PC-3 (cell line): ENCODE data around the gene RHBG. TPM values are rescaled to one million over a fixed set of nuclear protein-coding genes. Genes with fewer than 3 reads are reported as not detected.

Source experiments
- ATAC-seq: fragments of 200-7000 bp; cut with Tn5 transposase; 2 replicates; pipeline ENCODE4 v1.9.1; 2020; ENCODE audit warnings: mild to moderate bottlenecking, moderate library complexity
- BruUV-seq: library from RNA; stranded (reverse); fragments of 400-500 nt; replicated peaks from 2 replicates; lab custom pipeline; 2021; lab: Mats Ljungman, UMichigan
- CTCF ChIA-PET: fragments of 300-600 bp; sonication (Branson Sonifier 250); formaldehyde crosslinking; loops from one replicate; lab custom pipeline; 2022; ENCODE audit warnings: antibody characterized with exemption; lab: Charles Lee
- POLR2A ChIA-PET: fragments of 300-600 bp; sonication (Branson Sonifier 250); formaldehyde crosslinking; loops from one replicate; lab custom pipeline; 2022; ENCODE audit warnings: antibody characterized with exemption; ENCODE audit not compliant: unreplicated experiment; lab: Charles Lee
- DNase-seq: peaks from one replicate; pipeline ENCODE4 v3.0.0-alpha.2; 2015
- H2AFZ ChIP-seq: fragments of 300-600 bp; sonication (generic); 2 replicates; pipeline ENCODE4 v1.6.0; 2016; ENCODE audit warnings: antibody characterized with exemption, low read length
- H3F3A ChIP-seq: fragments of 300-600 bp; sonication (generic); one replicate; pipeline ENCODE4 v1.6.0; 2017; ENCODE audit warnings: antibody characterized with exemption, low read length, control low read depth, mild to moderate bottlenecking; ENCODE audit not compliant: unreplicated experiment
- H3K27ac ChIP-seq: fragments of 300-600 bp; sonication (generic); 2 replicates; pipeline ENCODE4 v1.5.1; 2016; ENCODE audit warnings: mild to moderate bottlenecking, low read length
- H3K27me3 ChIP-seq: fragments of 300-600 bp; sonication (generic); 2 replicates; pipeline ENCODE4 v1.6.1; 2016; ENCODE audit warnings: low read length, mixed read lengths
- H3K36me3 ChIP-seq: fragments of 300-600 bp; sonication (generic); 2 replicates; pipeline ENCODE4 v1.6.1; 2016; ENCODE audit warnings: low read depth, mixed run types, low read length, mixed read lengths
- H3K4me1 ChIP-seq: fragments of 300-600 bp; sonication (generic); 2 replicates; pipeline ENCODE4 v1.5.1; 2016; ENCODE audit warnings: low read length; ENCODE audit not compliant: insufficient read depth
- H3K4me2 ChIP-seq: fragments of 300-600 bp; sonication (generic); 2 replicates; pipeline ENCODE4 v1.6.0; 2016; ENCODE audit warnings: low read length
- H3K4me3 ChIP-seq: fragments of 300-600 bp; sonication (generic); 2 replicates; pipeline ENCODE4 v1.5.1; 2016; ENCODE audit warnings: mild to moderate bottlenecking, low read length, mixed read lengths
- H3K79me2 ChIP-seq: fragments of 300-600 bp; sonication (generic); 2 replicates; pipeline ENCODE4 v1.6.1; 2017; ENCODE audit warnings: low read length, mixed read lengths
- H3K9ac ChIP-seq: fragments of 300-600 bp; sonication (generic); 2 replicates; pipeline ENCODE4 v1.6.0; 2016; ENCODE audit warnings: mild to moderate bottlenecking, low read length
- H3K9me2 ChIP-seq: fragments of 300-600 bp; sonication (generic); replicated peaks from 2 replicates; pipeline ENCODE4 v1.6.1; 2016; ENCODE audit warnings: mixed run types, low read length, mixed read lengths
- H3K9me3 ChIP-seq: fragments of 300-600 bp; sonication (generic); 2 replicates; pipeline ENCODE4 v1.6.1; 2016; ENCODE audit warnings: low read length, mixed read lengths
- H4K20me1 ChIP-seq: fragments of 300-600 bp; sonication (generic); 2 replicates; pipeline ENCODE4 v1.6.1; 2016; ENCODE audit warnings: low read length, mixed read lengths
- CTCF ChIP-seq: fragments of 300-600 bp; sonication (generic); conservative IDR thresholded peaks from 2 replicates; pipeline ENCODE4 v1.5.1; 2017; ENCODE audit warnings: antibody characterized with exemption, low read depth, mild to moderate bottlenecking, low read length
- EZH2 ChIP-seq: fragments of 300-600 bp; sonication (generic); IDR thresholded peaks from one replicate; pipeline ENCODE4 v1.6.1; 2017; ENCODE audit warnings: antibody characterized with exemption, mild to moderate bottlenecking, low read length; ENCODE audit not compliant: unreplicated experiment
- EZH2phosphoT487 ChIP-seq: fragments of 300-600 bp; sonication (generic); IDR thresholded peaks from 2 replicates; pipeline ENCODE4 v1.6.1; 2018; ENCODE audit warnings: mild to moderate bottlenecking, antibody characterized with exemption, low read length, borderline replicate concordance
- intact Hi-C: fragments of 100-400 bp; cut with micrococcal nuclease; formaldehyde crosslinking; loops from 2 replicates; pipeline ENCODE4 v1.9.0; 2023
- total RNA-seq: library from RNA; depleted of rRNA; stranded (reverse); fragments of >200 nt; gene quantifications from 2 replicates; pipeline ENCODE4 v1.2.3, GENCODE V29; 2014

Gene RHBG
- total RNA-seq, 1 experiment from 2014 or later, result 0.26 TPM

GRCh38 chr1:156431769-156432668 lies 63.0 kb downstream of the RHBG start:
- no peaks in the 10 kb centered on the region for H3K9me2 ChIP-seq
- H3K36me3 ChIP-seq, result no peaks in the 10 kb centered on the region
- intact Hi-C loops, result no loop called here
- H3K4me2 ChIP-seq, result no peak overlapping the region
- ATAC-seq, result no peak
- no peak overlapping the region for H3K9ac ChIP-seq
- ChIA-PET CTCF (interaction anchor here (0.6 kb wide), 1 partner anchor 23 kb away, joined by 4 read pairs; no protein-coding TSS in a partner anchor), POLR2A (interaction anchor here (0.6 kb wide), 1 partner anchor 48 kb away, joined by 3 read pairs; no protein-coding TSS in a partner anchor)
- BruUV-seq, result no TSS peak
- H3K4me3 ChIP-seq, result no peak overlapping the region
- TF ChIP-seq EZH2, result no peak
- no peak for TF ChIP-seq CTCF
- TF ChIP-seq EZH2phosphoT487, result no peak
- H3K27ac ChIP-seq, result no peak overlapping the region
- DNase-seq, result no peak
- H3K4me1 ChIP-seq, result no peaks in the 10 kb centered on the region
- no peaks in the 10 kb centered on the region for H3F3A ChIP-seq
- no peak overlapping the region for H2AFZ ChIP-seq
- peaks cover 97% of the 10 kb centered on the region for H3K27me3 ChIP-seq
- no peaks in the 10 kb centered on the region for H3K79me2 ChIP-seq
- no peaks in the 10 kb centered on the region for H3K9me3 ChIP-seq
- no peaks in the 10 kb centered on the region for H4K20me1 ChIP-seq

- no TSS peak for BruUV-seq
- H3K4me3 ChIP-seq, result no peak overlapping the region
- no peaks in the 10 kb centered on the region for H3K79me2 ChIP-seq
- H3K27ac ChIP-seq, result no peak overlapping the region
- no peak for DNase-seq
- H4K20me1 ChIP-seq, result no peaks in the 10 kb centered on the region
- H3K4me1 ChIP-seq, result no peaks in the 10 kb centered on the region
- no peak for ATAC-seq
- no peaks in the 10 kb centered on the region for H3K36me3 ChIP-seq
- H3K9me2 ChIP-seq, result no peaks in the 10 kb centered on the region
- ChIA-PET POLR2A (no interaction called here), CTCF (no interaction called here)
- intact Hi-C loops, result no loop called here
- TF ChIP-seq CTCF (no peak), EZH2 (no peak), EZH2phosphoT487 (no peak)
- no peaks in the 10 kb centered on the region for H3F3A ChIP-seq
- H3K9me3 ChIP-seq, result no peaks in the 10 kb centered on the region
- no peak overlapping the region for H2AFZ ChIP-seq
- H3K27me3 ChIP-seq, result peaks cover 97% of the 10 kb centered on the region
- no peak overlapping the region for H3K4me2 ChIP-seq
- no peak overlapping the region for H3K9ac ChIP-seq
Measured at GRCh38 chr1:156432669-156433018, 63.6 kb downstream of the RHBG start.

- no peak overlapping the region for H3K4me2 ChIP-seq
- H3K27ac ChIP-seq, result no peak overlapping the region
- no peak overlapping the region for H2AFZ ChIP-seq
- no peak for ATAC-seq
- intact Hi-C loops, result no loop called here
- CTCF ChIA-PET, result no interaction called here
- H3F3A ChIP-seq, result no peaks in the 10 kb centered on the region
- no peak for DNase-seq
- H4K20me1 ChIP-seq, result no peaks in the 10 kb centered on the region
- no peak overlapping the region for H3K9ac ChIP-seq
- H3K36me3 ChIP-seq, result no peaks in the 10 kb centered on the region
- BruUV-seq, result no TSS peak
- H3K27me3 ChIP-seq, result peaks cover 97% of the 10 kb centered on the region
- H3K4me3 ChIP-seq, result no peak overlapping the region
- POLR2A ChIA-PET, result no interaction called here
- no peaks in the 10 kb centered on the region for H3K79me2 ChIP-seq
- no peaks in the 10 kb centered on the region for H3K9me3 ChIP-seq
- H3K9me2 ChIP-seq, result no peaks in the 10 kb centered on the region
- no peaks in the 10 kb centered on the region for H3K4me1 ChIP-seq
- no peak for TF ChIP-seq EZH2
- TF ChIP-seq EZH2phosphoT487, result no peak
- no peak for TF ChIP-seq CTCF
Measured at GRCh38 chr1:156433032-156433431, 64.0 kb downstream of the RHBG start.
